ENCODE data around the gene ACP3. TPM values are rescaled to one million over a fixed set of nuclear protein-coding genes. Genes with fewer than 3 reads are reported as not detected.

ACP3 gene
- total RNA-seq, 3 donors from 2014 or later (not counting 1 experiment from before 2014, with no cell fraction given), result 0.75 to 2.1 (median 1.7) TPM

- ATAC-seq (no peak), DNase-seq (no peak)
- H3K36me3 Mint-ChIP-seq, result no peaks in the 10 kb centered on the region
- H3K9me3 ChIP-seq (ENCODE audit: control insufficient read depth, insufficient read depth, low read length), result no peaks in the 10 kb centered on the region
- H3K27me3 ChIP-seq (ENCODE audit: control insufficient read depth, insufficient read depth, low read length), result no peaks in the 10 kb centered on the region
- H3K36me3 ChIP-seq (ENCODE audit: control insufficient read depth, insufficient read depth, low read length), result no peaks in the 10 kb centered on the region
- TF ChIP-seq, protein P1, sequence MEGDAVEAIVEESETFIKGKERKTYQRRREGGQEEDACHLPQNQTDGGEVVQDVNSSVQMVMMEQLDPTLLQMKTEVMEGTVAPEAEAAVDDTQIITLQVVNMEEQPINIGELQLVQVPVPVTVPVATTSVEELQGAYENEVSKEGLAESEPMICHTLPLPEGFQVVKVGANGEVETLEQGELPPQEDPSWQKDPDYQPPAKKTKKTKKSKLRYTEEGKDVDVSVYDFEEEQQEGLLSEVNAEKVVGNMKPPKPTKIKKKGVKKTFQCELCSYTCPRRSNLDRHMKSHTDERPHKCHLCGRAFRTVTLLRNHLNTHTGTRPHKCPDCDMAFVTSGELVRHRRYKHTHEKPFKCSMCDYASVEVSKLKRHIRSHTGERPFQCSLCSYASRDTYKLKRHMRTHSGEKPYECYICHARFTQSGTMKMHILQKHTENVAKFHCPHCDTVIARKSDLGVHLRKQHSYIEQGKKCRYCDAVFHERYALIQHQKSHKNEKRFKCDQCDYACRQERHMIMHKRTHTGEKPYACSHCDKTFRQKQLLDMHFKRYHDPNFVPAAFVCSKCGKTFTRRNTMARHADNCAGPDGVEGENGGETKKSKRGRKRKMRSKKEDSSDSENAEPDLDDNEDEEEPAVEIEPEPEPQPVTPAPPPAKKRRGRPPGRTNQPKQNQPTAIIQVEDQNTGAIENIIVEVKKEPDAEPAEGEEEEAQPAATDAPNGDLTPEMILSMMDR (IDR thresholded peaks at IDR 0.05), result no peak
- WGBS (ENCODE audit: insufficient coverage), result no CpG with 5 or more reads among the region's 1 CpG
- H3K27me3 Mint-ChIP-seq (ENCODE audit: low read depth in 2 of 2), result peaks cover 12 to 27% of the 10 kb centered on the region in 2 donors
- intact Hi-C loops (cut with micrococcal nuclease), result no loop called here
- no peaks in the 10 kb centered on the region for H3K4me1 Mint-ChIP-seq
- H3K27ac Mint-ChIP-seq, result no peak overlapping the region
- H3K9me3 Mint-ChIP-seq, result no peaks in the 10 kb centered on the region
- no peaks in the 10 kb centered on the region for H3K4me1 ChIP-seq (ENCODE audit: control insufficient read depth, insufficient read depth, low read length)
- no peak overlapping the region for H3K27ac ChIP-seq (ENCODE audit: low read length)
- no peak overlapping the region for H3K4me3 ChIP-seq (ENCODE audit: low read length)
- H3K4me3 Mint-ChIP-seq, result no peak overlapping the region
Observed at GRCh38 chr3:132405188-132405587, 88.0 kb downstream of the ACP3 start.

DNA sequence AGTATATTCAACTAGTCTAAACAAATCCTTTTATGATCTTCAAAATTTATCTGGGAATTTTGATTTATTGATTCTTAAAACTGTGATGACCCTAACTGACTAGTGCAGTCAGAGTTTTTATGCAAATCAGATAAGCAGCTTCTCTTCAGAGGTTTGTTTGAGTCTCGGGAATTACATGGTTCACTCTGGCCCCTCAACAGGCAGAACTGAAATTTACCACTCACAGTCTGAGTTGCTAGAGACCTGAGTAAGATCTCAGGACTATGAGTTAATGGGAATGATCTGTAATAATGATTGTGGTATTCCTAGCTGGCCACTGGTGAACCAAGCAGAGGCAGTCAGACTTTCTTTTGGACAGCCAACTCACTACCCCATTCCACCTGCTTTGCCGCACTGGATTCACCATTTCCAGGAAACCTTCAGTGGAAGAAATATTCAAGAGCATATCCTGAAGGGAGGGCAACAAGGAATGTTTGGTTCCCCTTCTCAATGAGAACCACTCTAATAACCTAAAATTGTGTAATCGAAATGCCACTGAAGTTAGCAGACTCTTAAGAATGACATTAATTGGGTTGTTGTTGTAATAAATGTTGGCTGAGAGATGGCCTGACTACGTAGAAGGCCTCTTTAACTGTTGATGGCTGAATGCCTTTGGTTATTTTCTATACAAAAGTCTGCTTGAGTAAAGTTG is 88.5 kb downstream of the ACP3 start:
- TF ChIP-seq, protein P1 (IDR thresholded peaks at IDR 0.05), result no peak
- peaks cover 15 to 27% of the 10 kb centered on the region in 2 donors for H3K27me3 Mint-ChIP-seq (ENCODE audit: low read depth in 2 of 2)
- Histone ChIP-seq H3K36me3 (ENCODE audit: control insufficient read depth, insufficient read depth, low read length) (no peaks in the 10 kb centered on the region), H3K27me3 (ENCODE audit: control insufficient read depth, insufficient read depth, low read length) (no peaks in the 10 kb centered on the region), H3K9me3 (ENCODE audit: control insufficient read depth, insufficient read depth, low read length) (no peaks in the 10 kb centered on the region), H3K4me1 (ENCODE audit: control insufficient read depth, insufficient read depth, low read length) (no peaks in the 10 kb centered on the region), H3K27ac (ENCODE audit: low read length) (no peak overlapping the region), H3K4me3 (ENCODE audit: low read length) (no peak overlapping the region)
- intact Hi-C loops (cut with micrococcal nuclease), result no loop called here
- ATAC-seq (no peak), DNase-seq (no peak)
- H3K36me3 Mint-ChIP-seq, result no peaks in the 10 kb centered on the region
- no peak overlapping the region for H3K4me3 Mint-ChIP-seq
- H3K4me1 Mint-ChIP-seq, result no peaks in the 10 kb centered on the region
- 90% methylated on average over 3 of the region's 4 CpGs for WGBS (ENCODE audit: insufficient coverage)
- H3K9me3 Mint-ChIP-seq, result no peaks in the 10 kb centered on the region
- no peak overlapping the region for H3K27ac Mint-ChIP-seq

GRCh38 chr3:132406587-132406986 is 89.4 kb downstream of the ACP3 start:
- no peaks in the 10 kb centered on the region for H3K36me3 Mint-ChIP-seq
- H3K4me3 Mint-ChIP-seq, result no peak overlapping the region
- H3K4me1 Mint-ChIP-seq, result no peaks in the 10 kb centered on the region
- no peaks in the 10 kb centered on the region for H3K36me3 ChIP-seq (ENCODE audit: control insufficient read depth, insufficient read depth, low read length)
- H3K9me3 Mint-ChIP-seq, result no peaks in the 10 kb centered on the region
- no CpG with 5 or more reads among the region's 2 CpGs for WGBS (ENCODE audit: insufficient coverage)
- no peak overlapping the region for H3K4me3 ChIP-seq (ENCODE audit: low read length)
- H3K27ac Mint-ChIP-seq, result no peak overlapping the region
- H3K27ac ChIP-seq (ENCODE audit: low read length), result no peak overlapping the region
- no peaks in the 10 kb centered on the region for H3K27me3 ChIP-seq (ENCODE audit: control insufficient read depth, insufficient read depth, low read length)
- no peak for DNase-seq
- peaks cover 12 to 28% of the 10 kb centered on the region in 2 donors for H3K27me3 Mint-ChIP-seq (ENCODE audit: low read depth in 2 of 2)
- TF ChIP-seq, protein P1 (IDR thresholded peaks at IDR 0.05), result no peak
- H3K4me1 ChIP-seq (ENCODE audit: control insufficient read depth, insufficient read depth, low read length), result no peaks in the 10 kb centered on the region
- intact Hi-C loops (cut with micrococcal nuclease), result no loop called here
- no peak for ATAC-seq
- no peaks in the 10 kb centered on the region for H3K9me3 ChIP-seq (ENCODE audit: control insufficient read depth, insufficient read depth, low read length)

- Mint-ChIP-seq H3K36me3 (no peaks in the 10 kb centered on the region), H3K27ac (no peak overlapping the region), H3K4me3 (no peak overlapping the region), H3K27me3 (ENCODE audit: low read depth in 2 of 2) (peaks cover 12 to 31% of the 10 kb centered on the region in 2 donors), H3K9me3 (no peaks in the 10 kb centered on the region), H3K4me1 (no peaks in the 10 kb centered on the region)
- WGBS (ENCODE audit: insufficient coverage), result 32% methylated on average over 2 of the region's 2 CpGs
- intact Hi-C loops (cut with micrococcal nuclease), result no loop called here
- Histone ChIP-seq H3K27ac (ENCODE audit: low read length) (no peak overlapping the region), H3K9me3 (ENCODE audit: control insufficient read depth, insufficient read depth, low read length) (no peaks in the 10 kb centered on the region), H3K27me3 (ENCODE audit: control insufficient read depth, insufficient read depth, low read length) (no peaks in the 10 kb centered on the region), H3K4me1 (ENCODE audit: control insufficient read depth, insufficient read depth, low read length) (no peaks in the 10 kb centered on the region), H3K36me3 (ENCODE audit: control insufficient read depth, insufficient read depth, low read length) (no peaks in the 10 kb centered on the region), H3K4me3 (ENCODE audit: low read length) (no peak overlapping the region)
- TF ChIP-seq, protein P1 (IDR thresholded peaks at IDR 0.05), result no peak
- ATAC-seq (no peak), DNase-seq (no peak)
Observed at GRCh38 chr3:132407025-132407424, 89.8 kb downstream of the ACP3 start.
